Brain microvascular endothelial cell (primary cell): ENCODE measurements around the gene SCEL.
A peak's percentile ranks its signal among the peaks of the same experiment; 100 is the strongest.

Source experiments
- DNase-seq: peaks from one replicate; pipeline ENCODE4 v3.0.0-alpha.2; 2020
- H3K27ac ChIP-seq: fragments of 250-450 bp; sonication (Bioruptor Pico); 2 replicates; pipeline ENCODE4 v1.5.1; 2020; ENCODE audit warnings: mild to moderate bottlenecking, moderate library complexity
- H3K27me3 ChIP-seq: fragments of 250-450 bp; sonication (Bioruptor Pico); replicated peaks from 2 replicates; pipeline ENCODE4 v1.5.1; 2020; ENCODE audit warnings: mild to moderate bottlenecking
- H3K36me3 ChIP-seq: fragments of 250-450 bp; sonication (Bioruptor Pico); replicated peaks from 2 replicates; pipeline ENCODE4 v1.5.1; 2020; ENCODE audit warnings: mild to moderate bottlenecking
- H3K4me3 ChIP-seq: 2 replicates; pipeline ENCODE4 v1.5.1; 2011; ENCODE audit warnings: low read depth, mild to moderate bottlenecking, control low read depth, low read length, moderate library complexity
- CTCF ChIP-seq: IDR thresholded peaks from 2 replicates; pipeline ENCODE4 v1.5.1; 2011; ENCODE audit warnings: low read depth, mild to moderate bottlenecking, moderate library complexity, low read length, control low read depth, inconsistent platforms; ENCODE audit errors: missing control alignments
- in situ Hi-C: cut with HindIII; loops from 2 replicates; pipeline ENCODE4 v1.10.0; 2017; ENCODE audit warnings: low sequenced_read_pairs, low pct_ligation_motif_present

Gene SCEL

GRCh38 chr13:77521595-77522367 lies 13.7 kb upstream of the SCEL start:
- DNase-seq = no peak
- no peaks in the 10 kb centered on the region for H3K36me3 ChIP-seq
- peak overlapping the region; percentile 81 for H3K27ac ChIP-seq
- no peaks in the 10 kb centered on the region for H3K27me3 ChIP-seq
- TF ChIP-seq CTCF = no peak
- in situ Hi-C loops = no loop called here
- no peak overlapping the region for H3K4me3 ChIP-seq

DNA sequence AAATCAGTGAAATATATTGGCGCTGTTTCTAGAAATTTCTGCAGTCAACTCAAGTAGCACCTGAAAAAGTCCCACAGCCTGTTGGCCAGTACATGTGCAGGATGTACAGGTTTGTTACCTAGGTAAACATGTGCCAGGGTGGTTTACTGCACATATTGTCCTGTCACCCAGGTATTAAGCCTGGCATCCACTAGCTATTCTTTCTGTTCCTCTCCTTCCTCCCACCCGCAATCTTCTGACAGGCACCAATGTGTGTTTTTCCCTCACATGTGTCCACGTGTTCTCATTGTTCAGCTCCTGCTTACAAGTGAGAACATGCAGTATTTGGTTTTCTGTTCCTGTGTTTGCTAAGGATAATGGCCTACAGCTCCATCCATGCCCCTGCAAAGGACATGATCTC lies 13.1 kb upstream of the SCEL start:
- DNase-seq = no peak
- Histone ChIP-seq H3K27ac (peak overlapping the region; percentile 81), H3K27me3 (no peaks in the 10 kb centered on the region), H3K4me3 (no peak overlapping the region), H3K36me3 (no peaks in the 10 kb centered on the region)
- no peak for TF ChIP-seq CTCF
- in situ Hi-C loops = no loop called here

- H3K27me3 ChIP-seq = no peaks in the 10 kb centered on the region
- no peaks in the 10 kb centered on the region for H3K36me3 ChIP-seq
- in situ Hi-C loops = no loop called here
- no peak for TF ChIP-seq CTCF
- DNase-seq = no peak
- H3K27ac ChIP-seq = no peak overlapping the region
- H3K4me3 ChIP-seq = no peak overlapping the region
These were observed 12.1 kb upstream of the SCEL start for GRCh38 chr13:77523386-77523785.

DNA sequence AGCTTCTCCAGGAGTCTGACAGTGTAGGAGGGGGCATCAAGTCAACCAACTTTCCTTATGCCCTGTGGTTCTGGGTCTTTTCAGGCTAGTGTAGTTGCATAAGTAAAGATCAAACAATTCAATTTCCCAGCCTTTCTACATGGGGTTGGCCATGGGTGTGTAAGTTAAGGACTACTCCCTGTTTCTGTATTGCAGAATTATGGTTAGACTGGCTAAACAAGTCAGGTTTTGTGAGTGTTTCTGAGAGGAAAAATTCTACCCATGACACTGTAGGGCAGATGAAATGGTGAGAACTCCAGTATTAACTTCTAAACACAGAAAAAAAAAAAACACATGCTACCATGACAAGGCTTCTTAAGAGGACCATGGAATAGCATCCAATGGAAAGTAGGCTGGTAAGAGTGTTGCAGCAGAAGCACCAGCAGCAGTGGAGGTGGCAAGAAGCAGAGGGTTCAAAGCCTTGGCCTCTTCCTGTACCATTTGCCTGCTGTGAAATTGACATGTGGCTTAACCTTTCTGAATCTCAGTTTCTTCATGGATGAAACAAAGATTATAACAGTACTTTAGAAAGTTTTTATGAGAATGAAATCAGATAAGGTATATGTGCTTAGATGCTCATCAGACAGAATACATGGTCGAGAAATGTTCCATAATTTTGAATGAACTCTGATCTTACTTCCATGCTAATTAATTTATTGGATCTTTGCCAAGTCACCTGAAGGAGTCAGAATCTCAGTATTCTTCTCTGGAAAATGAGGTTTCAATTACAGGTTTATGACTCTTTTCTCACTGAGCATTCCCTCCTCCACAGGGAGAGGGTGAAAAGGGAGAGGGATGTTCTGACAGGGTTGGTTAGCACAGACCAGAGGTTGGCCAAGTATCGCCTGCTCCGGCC lies 11.4 kb upstream of the SCEL start:
- no peak overlapping the region for H3K27ac ChIP-seq
- DNase-seq = no peak
- no peaks in the 10 kb centered on the region for H3K27me3 ChIP-seq
- TF ChIP-seq CTCF = no peak
- in situ Hi-C loops = no loop called here
- H3K36me3 ChIP-seq = no peaks in the 10 kb centered on the region
- H3K4me3 ChIP-seq = no peak overlapping the region

DNA sequence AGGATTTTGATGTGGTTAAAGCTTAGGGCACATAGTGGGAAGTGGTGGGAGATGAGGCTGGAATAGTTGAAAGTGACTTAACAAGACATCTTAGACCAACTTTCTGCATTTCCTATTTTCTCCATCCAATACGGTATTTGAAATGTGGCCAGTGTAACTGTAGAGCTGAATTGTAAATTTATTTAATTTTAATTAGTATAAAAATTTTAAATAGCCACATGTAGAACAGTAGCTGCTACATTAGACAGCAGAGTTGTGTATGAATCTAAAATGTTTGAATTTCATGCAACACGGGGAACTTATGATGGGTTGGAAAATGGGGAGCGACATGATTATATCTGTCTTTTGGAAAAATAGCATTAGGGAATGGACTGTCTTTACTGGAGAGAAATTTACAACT lies 7.1 kb upstream of the SCEL start:
- Histone ChIP-seq H3K36me3 (no peaks in the 10 kb centered on the region), H3K4me3 (no peak overlapping the region), H3K27ac (no peak overlapping the region), H3K27me3 (no peaks in the 10 kb centered on the region)
- DNase-seq = no peak
- TF ChIP-seq CTCF = no peak
- in situ Hi-C loops = no loop called here
